Neuronal stem cell (in vitro differentiated cells): Measurements from ENCODE around the gene DENND5A. TPM values are rescaled to one million over a fixed set of nuclear protein-coding genes. Genes with fewer than 3 reads are reported as not detected.

Experiments used
- DNase-seq: peaks from one replicate; pipeline ENCODE4 v3.0.0-alpha.2; 2013; ENCODE audit warnings: low spot score
- H2AFZ ChIP-seq: one replicate; pipeline ENCODE4 v1.6.1; 2013; ENCODE audit warnings: mild to moderate bottlenecking, low read length, inconsistent platforms
- H2AK5ac ChIP-seq: 2 replicates; pipeline ENCODE4 v1.6.1; 2013; ENCODE audit warnings: low read depth, mild to moderate bottlenecking, inconsistent platforms, low read length, moderate library complexity, mixed read lengths
- H2BK120ac ChIP-seq: 2 replicates; pipeline ENCODE4 v1.6.1; 2013; ENCODE audit warnings: low read depth, mild to moderate bottlenecking, inconsistent platforms, low read length, moderate library complexity, mixed read lengths
- H2BK12ac ChIP-seq: one replicate; pipeline ENCODE4 v1.6.1; 2013; ENCODE audit warnings: low read length, inconsistent platforms
- H2BK15ac ChIP-seq: 2 replicates; pipeline ENCODE4 v1.6.1; 2013; ENCODE audit warnings: mild to moderate bottlenecking, low read length, inconsistent platforms, mixed read lengths
- H2BK5ac ChIP-seq: one replicate; pipeline ENCODE4 v1.6.1; 2013; ENCODE audit warnings: inconsistent platforms, mild to moderate bottlenecking, low read length, moderate library complexity
- H3K14ac ChIP-seq: one replicate; pipeline ENCODE4 v1.6.1; 2013; ENCODE audit warnings: low read length, inconsistent platforms
- H3K18ac ChIP-seq: 2 replicates; pipeline ENCODE4 v1.6.1; 2013; ENCODE audit warnings: low read length, inconsistent platforms
- H3K23ac ChIP-seq: 2 replicates; pipeline ENCODE4 v1.6.1; 2013; ENCODE audit warnings: low read depth, mild to moderate bottlenecking, mixed read lengths, low read length, inconsistent platforms; ENCODE audit not compliant: poor library complexity
- H3K27ac ChIP-seq: replicated peaks from 3 replicates; pipeline ENCODE4 v1.5.1; 2013; ENCODE audit warnings: low read length, inconsistent platforms
- H3K27me3 ChIP-seq, 3 experiments: 2 replicates each; pipeline ENCODE4 v1.6.1; 2013; ENCODE audit warnings: low read length in 3 of 3, mild to moderate bottlenecking in 2 of 3, inconsistent platforms in 1 of 3, low read depth in 1 of 3, mixed read lengths in 1 of 3, moderate library complexity in 1 of 3; ENCODE audit not compliant: control insufficient read depth in 3 of 3, insufficient read depth in 3 of 3
- H3K36me3 ChIP-seq, 2 donors: replicated peaks in 1 of 2; 2 replicates each; pipeline ENCODE4 v1.6.1; 2013; ENCODE audit warnings: low read length in 2 of 2; ENCODE audit not compliant: control insufficient read depth in 2 of 2, insufficient read depth in 2 of 2
- H3K4ac ChIP-seq: 2 replicates; pipeline ENCODE4 v1.6.1; 2013; ENCODE audit warnings: inconsistent platforms, mild to moderate bottlenecking, low read length, moderate library complexity
- H3K4me1 ChIP-seq, 2 donors: 1 replicate in 1 of 2; 2 replicates in 1 of 2; pipeline ENCODE4 v1.6.1; 2013; ENCODE audit warnings: low read length in 2 of 2, low read depth in 1 of 2; ENCODE audit not compliant: control insufficient read depth in 2 of 2, insufficient read depth in 1 of 2
- H3K4me2 ChIP-seq: one replicate; pipeline ENCODE4 v1.6.1; 2013; ENCODE audit warnings: mild to moderate bottlenecking, low read length, inconsistent platforms; ENCODE audit not compliant: insufficient read depth, poor library complexity, severe bottlenecking
- H3K4me3 ChIP-seq, 2 donors: 2 replicates each; pipeline ENCODE4 v1.5.1; 2013; ENCODE audit warnings: low read length in 2 of 2, mild to moderate bottlenecking in 2 of 2, inconsistent platforms in 1 of 2, moderate library complexity in 1 of 2
- H3K79me1 ChIP-seq: one replicate; pipeline ENCODE4 v1.6.1; 2013; ENCODE audit warnings: low read depth, mild to moderate bottlenecking, inconsistent platforms, low read length, moderate library complexity
- H3K9ac ChIP-seq: one replicate; pipeline ENCODE4 v1.6.1; 2013; ENCODE audit warnings: mild to moderate bottlenecking, low read depth, low read length, inconsistent platforms; ENCODE audit not compliant: poor library complexity
- H3K9me3 ChIP-seq, 2 donors: replicated peaks in 1 of 2; 2 replicates each; pipeline versions ENCODE3 to v1.6.1; 2013; ENCODE audit warnings: low read length in 2 of 2, mild to moderate bottlenecking in 2 of 2, inconsistent platforms in 1 of 2, low read depth in 1 of 2, mixed read lengths in 1 of 2, moderate library complexity in 1 of 2; ENCODE audit not compliant: control insufficient read depth in 2 of 2, insufficient read depth in 1 of 2
- H4K8ac ChIP-seq: one replicate; pipeline ENCODE4 v1.6.1; 2013; ENCODE audit warnings: low read depth, mild to moderate bottlenecking, inconsistent platforms, low read length, moderate library complexity
- H4K91ac ChIP-seq: one replicate; pipeline ENCODE4 v1.6.1; 2013; ENCODE audit warnings: low read length, low read depth, mild to moderate bottlenecking, inconsistent platforms; ENCODE audit not compliant: poor library complexity
- whole genome bisulfite sequencing, 2 donors: extraction: QIAGEN DNeasy Blood & Tissue Kit; methylation state at CpG; one replicate each; pipeline ENCODE4 v1.1.7; 2013; ENCODE audit warnings: missing lambda C conversion rate in 2 of 2, mixed read lengths in 1 of 2; ENCODE audit not compliant: insufficient read length in 2 of 2, insufficient replicate concordance in 1 of 2; ENCODE audit errors: extremely low coverage in 2 of 2; 5-methylcytosine and 5-hydroxymethylcytosine counted together
- small RNA-seq: library from polyadenylated mRNA; stranded (forward); fragments of <200 nt; extraction: miRNeasy Mini kit (QIAGEN cat#:217004); gene quantifications from one replicate; pipeline ENCODE3, GENCODE V24; 2013; ENCODE audit not compliant: insufficient read depth

The DENND5A gene

DNA sequence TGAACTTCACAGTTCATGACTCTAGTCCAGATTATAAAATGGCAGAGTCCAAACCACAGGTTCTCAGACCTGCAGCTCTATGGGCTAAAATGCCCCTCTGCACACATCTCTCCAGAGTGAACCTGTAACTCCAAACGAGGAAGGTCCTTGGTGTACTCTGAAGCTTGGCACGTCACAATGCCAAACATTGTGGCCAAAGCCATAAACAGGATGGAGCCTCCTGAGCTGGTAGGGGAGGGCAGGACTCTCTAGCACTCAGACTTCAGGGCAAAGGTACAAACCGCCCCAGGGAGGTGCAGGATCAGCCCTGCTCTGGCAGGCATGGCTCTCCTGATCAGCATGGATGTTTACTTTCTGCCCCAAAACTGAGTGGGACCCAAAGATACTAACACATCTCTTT, 176.1 kb downstream of the DENND5A start:
- Histone ChIP-seq H3K79me1 (no peaks in the 10 kb centered on the region), H4K8ac (no peak overlapping the region), H3K18ac (no peak overlapping the region), H3K27me3 (peaks cover 0 to 61% (median 18%) of the 10 kb centered on the region in 3 experiments), H3K14ac (no peak overlapping the region), H4K91ac (no peak overlapping the region), H2AFZ (no peak overlapping the region), H3K4ac (no peak overlapping the region), H2BK5ac (no peak overlapping the region), H3K36me3 (no peaks in the 10 kb centered on the region), H3K4me2 (no peak overlapping the region), H3K23ac (no peak overlapping the region), H2BK12ac (no peak overlapping the region), H3K4me1 (peaks cover 4 to 5% of the 10 kb centered on the region in 2 donors), H3K9ac (no peak overlapping the region), H2BK120ac (no peak overlapping the region), H3K4me3 (no peak overlapping the region), H2BK15ac (no peak overlapping the region), H3K27ac (no peak overlapping the region), H3K9me3 (no peaks in the 10 kb centered on the region), H2AK5ac (no peak overlapping the region)
- DNase-seq: no peak
- WGBS, 2 donors: no CpG with 5 or more reads among the region's 3 CpGs

Small RNA genes within 50 kb of the gene (small RNA-seq; reads per million reads assigned to genes)
- gene MIR5691 (not detected), gene RF00017 (not detected)
